ENCODE measurements around the gene MMD. TPM values are rescaled to one million over a fixed set of nuclear protein-coding genes. Genes with fewer than 3 reads are reported as not detected.

Gene MMD
- total and polyA plus RNA-seq, 2 donors (not counting 1 experiment from before 2014, with no cell fraction given): 19.2 to 29.4 TPM

GRCh38 chr17:55388842-55389241 lies 32.8 kb downstream of the MMD start:
- H3K27me3 ChIP-seq (replicated peaks in 1 of 4; ENCODE audit: control extremely low read depth in 1 of 4, control insufficient read depth in 3 of 4, insufficient read depth in 4 of 4, low read length in 3 of 4): no peaks in the 10 kb centered on the region
- no peaks in the 10 kb centered on the region for H3K9me3 ChIP-seq (ENCODE audit: control extremely low read depth in 1 of 3, control insufficient read depth in 2 of 3, insufficient read depth in 1 of 3, low read length in 2 of 3)
- intact Hi-C loops (cut with micrococcal nuclease): no loop called here
- H3K27ac Mint-ChIP-seq: no peak overlapping the region
- H4K20me1 ChIP-seq (ENCODE audit: control insufficient read depth, insufficient read depth, low read length, poor library complexity, severe bottlenecking): no peaks in the 10 kb centered on the region
- H3K4me2 ChIP-seq (replicated peaks; ENCODE audit: low read depth, low read length, poor library complexity, severe bottlenecking): no peak overlapping the region
- ChIA-PET CTCF (interaction anchor here (1.1 to 1.9 kb wide), 2 partner anchors 123 to 125 kb away, joined by 4 to 5 read pairs; partner anchors contain the start of gene SMIM36), POLR2A (no interaction called here)
- H3K4me3 ChIP-seq (ENCODE audit: control extremely low read depth in 1 of 5, extremely low read depth in 1 of 5, insufficient read depth in 1 of 5, low read depth in 2 of 5, low read length in 4 of 5): no peak overlapping the region
- H3K9ac ChIP-seq (ENCODE audit: low read length): no peak overlapping the region
- no peaks in the 10 kb centered on the region for H3K9me3 Mint-ChIP-seq (ENCODE audit: insufficient read depth)
- no peak overlapping the region for H3K4me3 Mint-ChIP-seq
- no peaks in the 10 kb centered on the region for H3K79me2 ChIP-seq (ENCODE audit: control insufficient read depth, insufficient read depth, low read length)
- WGBS (ENCODE audit: insufficient coverage): 100% methylated on average over 1 of the region's 3 CpGs
- H3K4me1 Mint-ChIP-seq: no peaks in the 10 kb centered on the region
- DNase-seq (no peak), ATAC-seq (ENCODE audit: low read depth) (no peak)
- no peaks in the 10 kb centered on the region for H3K4me1 ChIP-seq (ENCODE audit: control insufficient read depth in 2 of 2, insufficient read depth in 2 of 2, low read length in 2 of 2)
- no peak overlapping the region for H3K27ac ChIP-seq (ENCODE audit: low read length in 2 of 2)
- H2AFZ ChIP-seq (ENCODE audit: insufficient read depth, low read depth, low read length, poor library complexity, severe bottlenecking): no peak overlapping the region
- H3K36me3 ChIP-seq (replicated peaks in 1 of 2; ENCODE audit: control extremely low read depth in 1 of 2, control insufficient read depth in 1 of 2, extremely low read depth in 1 of 2, insufficient read depth in 2 of 2, low read length in 1 of 2): peaks cover 0 to 17% of the 10 kb centered on the region in 2 experiments
- TF ChIP-seq EZH2 (IDR thresholded peaks at IDR 0.05; ENCODE audit: borderline replicate concordance, insufficient read depth, low read depth, low read length, poor library complexity, severe bottlenecking): no peak
- TF ChIP-seq CTCF (IDR thresholded peaks at IDR 0.05): no peak
- H3K27me3 Mint-ChIP-seq: no peaks in the 10 kb centered on the region

GRCh38 chr17:55386796-55387332 lies 34.8 kb downstream of the MMD start:
- no peak overlapping the region for H3K27ac Mint-ChIP-seq
- no CpG with 5 or more reads among the region's 3 CpGs for WGBS (ENCODE audit: insufficient coverage)

More at GRCh38 chr17:55386796-55387332, 34.8 kb downstream of the MMD start:
- Histone ChIP-seq H4K20me1 (ENCODE audit: control insufficient read depth, insufficient read depth, low read length, poor library complexity, severe bottlenecking) (no peaks in the 10 kb centered on the region), H3K27me3 (replicated peaks in 1 of 4; ENCODE audit: control extremely low read depth in 1 of 4, control insufficient read depth in 3 of 4, insufficient read depth in 4 of 4, low read length in 3 of 4) (no peaks in the 10 kb centered on the region), H3K4me1 (ENCODE audit: control insufficient read depth in 2 of 2, insufficient read depth in 2 of 2, low read length in 2 of 2) (no peaks in the 10 kb centered on the region), H3K9ac (ENCODE audit: low read length) (no peak overlapping the region), H3K9me3 (ENCODE audit: control extremely low read depth in 1 of 3, control insufficient read depth in 2 of 3, insufficient read depth in 1 of 3, low read length in 2 of 3) (no peaks in the 10 kb centered on the region), H2AFZ (ENCODE audit: insufficient read depth, low read depth, low read length, poor library complexity, severe bottlenecking) (no peak overlapping the region), H3K36me3 (replicated peaks in 1 of 2; ENCODE audit: control extremely low read depth in 1 of 2, control insufficient read depth in 1 of 2, extremely low read depth in 1 of 2, insufficient read depth in 2 of 2, low read length in 1 of 2) (no peaks in the 10 kb centered on the region), H3K79me2 (ENCODE audit: control insufficient read depth, insufficient read depth, low read length) (no peaks in the 10 kb centered on the region), H3K27ac (ENCODE audit: low read length in 2 of 2) (no peak overlapping the region), H3K4me3 (ENCODE audit: control extremely low read depth in 1 of 5, extremely low read depth in 1 of 5, insufficient read depth in 1 of 5, low read depth in 2 of 5, low read length in 4 of 5) (no peak overlapping the region), H3K4me2 (replicated peaks; ENCODE audit: low read depth, low read length, poor library complexity, severe bottlenecking) (no peak overlapping the region)
- H3K4me3 Mint-ChIP-seq: no peak overlapping the region
- TF ChIP-seq EZH2 (IDR thresholded peaks at IDR 0.05; ENCODE audit: borderline replicate concordance, insufficient read depth, low read depth, low read length, poor library complexity, severe bottlenecking) (no peak), CTCF (IDR thresholded peaks at IDR 0.05) (no peak)
- intact Hi-C loops (cut with micrococcal nuclease): no loop called here
- CTCF ChIA-PET: interaction anchor here (1.9 kb wide), 1 partner anchor 125 kb away, joined by 5 read pairs; the partner anchor contains the start of gene SMIM36
- no peak for ATAC-seq (ENCODE audit: low read depth)
- POLR2A ChIA-PET: no interaction called here
- no peaks in the 10 kb centered on the region for H3K9me3 Mint-ChIP-seq (ENCODE audit: insufficient read depth)
- peaks cover 5% of the 10 kb centered on the region for H3K27me3 Mint-ChIP-seq
- DNase-seq: no peak
- H3K4me1 Mint-ChIP-seq: no peaks in the 10 kb centered on the region

All from B cell (primary cell).